ENCODE measurements around the gene RPL6. TPM values are rescaled to one million over a fixed set of nuclear protein-coding genes. Genes with fewer than 3 reads are reported as not detected.
A peak's percentile ranks its signal among the peaks of the same experiment; 100 is the strongest.

The RPL6 gene
- total and polyA plus RNA-seq, 9 of the 15 experiments (the other 6 are each of a cell fraction or from before 2014, with no cell fraction given): 1,519 to 3,103 (median 2,396) TPM

GRCh38 chr12:112409064-112409905 is at the start of gene RPL6 (continued):
- TF ChIP-seq ZNF318 (IDR thresholded peaks at IDR 0.05; ENCODE audit: borderline replicate concordance in 1 of 2, low read depth in 1 of 2) (peak in 1 of 2 experiments; percentile 99; a peak in 2 of 4 replicates), FOXO4 (CRISPR knock-in tag; IDR thresholded peaks at IDR 0.05) (0 out of 2 replicates have a peak, but pooled peaks have one; percentile 16), SAP30 (IDR thresholded peaks at IDR 0.05; ENCODE audit: borderline replicate concordance, insufficient read depth, low read depth, low read length, poor library complexity, severe bottlenecking) (peak; percentile 40), ZNF655 (CRISPR knock-in tag; IDR thresholded peaks at IDR 0.05) (no peak), CCAR2 (IDR thresholded peaks at IDR 0.05; ENCODE audit: low read depth, low read length) (no peak), ZBTB7A (IDR thresholded peaks at IDR 0.05; ENCODE audit: borderline replicate concordance, control insufficient read depth, low read depth, low read length) (0 out of 2 replicates have a peak, but pooled peaks have one; percentile 25), NR2C1 (IDR thresholded peaks at IDR 0.05) (no peak), NR2C1 (tag; IDR thresholded peaks at IDR 0.05) (peak; percentile 63), ZNF766 (CRISPR knock-in tag; conservative IDR thresholded peaks at IDR 0.05) (peak; percentile 33; the same call in 1 of the 2 replicates), YY1 (IDR thresholded peaks at IDR 0.05; ENCODE audit: borderline replicate concordance in 1 of 3, control insufficient read depth in 1 of 3, extremely low read depth in 1 of 3, insufficient read depth in 3 of 3, insufficient read length in 1 of 3, insufficient replicate concordance in 2 of 3, low read depth in 1 of 3, low read length in 2 of 3) (no peak), ZNF197 (CRISPR knock-in tag; IDR thresholded peaks at IDR 0.05; ENCODE audit: low read depth) (no peak), TEAD4 (IDR thresholded peaks at IDR 0.05; ENCODE audit: low read length) (no peak; the same call in 1 of the 2 replicates), TEAD4 (CRISPR knock-in tag; IDR thresholded peaks at IDR 0.05; ENCODE audit: borderline replicate concordance) (no peak)

Data from K562 (cell line).